PC-3 (cell line): ENCODE measurements around the gene SHE. TPM values are rescaled to one million over a fixed set of nuclear protein-coding genes. Genes with fewer than 3 reads are reported as not detected.

Experiments
- ATAC-seq: fragments of 200-7000 bp; cut with Tn5 transposase; 2 replicates; pipeline ENCODE4 v1.9.1; 2020; ENCODE audit warnings: mild to moderate bottlenecking, moderate library complexity
- BruUV-seq: library from RNA; stranded (reverse); fragments of 400-500 nt; replicated peaks from 2 replicates; lab custom pipeline; 2021; lab: Mats Ljungman, UMichigan
- CTCF ChIA-PET: fragments of 300-600 bp; sonication (Branson Sonifier 250); formaldehyde crosslinking; loops from one replicate; lab custom pipeline; 2022; ENCODE audit warnings: antibody characterized with exemption; lab: Charles Lee
- POLR2A ChIA-PET: fragments of 300-600 bp; sonication (Branson Sonifier 250); formaldehyde crosslinking; loops from one replicate; lab custom pipeline; 2022; ENCODE audit warnings: antibody characterized with exemption; ENCODE audit not compliant: unreplicated experiment; lab: Charles Lee
- DNase-seq: peaks from one replicate; pipeline ENCODE4 v3.0.0-alpha.2; 2015
- H2AFZ ChIP-seq: fragments of 300-600 bp; sonication (generic); 2 replicates; pipeline ENCODE4 v1.6.0; 2016; ENCODE audit warnings: antibody characterized with exemption, low read length
- H3F3A ChIP-seq: fragments of 300-600 bp; sonication (generic); one replicate; pipeline ENCODE4 v1.6.0; 2017; ENCODE audit warnings: antibody characterized with exemption, low read length, control low read depth, mild to moderate bottlenecking; ENCODE audit not compliant: unreplicated experiment
- H3K27ac ChIP-seq: fragments of 300-600 bp; sonication (generic); 2 replicates; pipeline ENCODE4 v1.5.1; 2016; ENCODE audit warnings: mild to moderate bottlenecking, low read length
- H3K27me3 ChIP-seq: fragments of 300-600 bp; sonication (generic); 2 replicates; pipeline ENCODE4 v1.6.1; 2016; ENCODE audit warnings: low read length, mixed read lengths
- H3K36me3 ChIP-seq: fragments of 300-600 bp; sonication (generic); 2 replicates; pipeline ENCODE4 v1.6.1; 2016; ENCODE audit warnings: low read depth, mixed run types, low read length, mixed read lengths
- H3K4me1 ChIP-seq: fragments of 300-600 bp; sonication (generic); 2 replicates; pipeline ENCODE4 v1.5.1; 2016; ENCODE audit warnings: low read length; ENCODE audit not compliant: insufficient read depth
- H3K4me2 ChIP-seq: fragments of 300-600 bp; sonication (generic); 2 replicates; pipeline ENCODE4 v1.6.0; 2016; ENCODE audit warnings: low read length
- H3K4me3 ChIP-seq: fragments of 300-600 bp; sonication (generic); 2 replicates; pipeline ENCODE4 v1.5.1; 2016; ENCODE audit warnings: mild to moderate bottlenecking, low read length, mixed read lengths
- H3K79me2 ChIP-seq: fragments of 300-600 bp; sonication (generic); 2 replicates; pipeline ENCODE4 v1.6.1; 2017; ENCODE audit warnings: low read length, mixed read lengths
- H3K9ac ChIP-seq: fragments of 300-600 bp; sonication (generic); 2 replicates; pipeline ENCODE4 v1.6.0; 2016; ENCODE audit warnings: mild to moderate bottlenecking, low read length
- H3K9me2 ChIP-seq: fragments of 300-600 bp; sonication (generic); replicated peaks from 2 replicates; pipeline ENCODE4 v1.6.1; 2016; ENCODE audit warnings: mixed run types, low read length, mixed read lengths
- H3K9me3 ChIP-seq: fragments of 300-600 bp; sonication (generic); 2 replicates; pipeline ENCODE4 v1.6.1; 2016; ENCODE audit warnings: low read length, mixed read lengths
- H4K20me1 ChIP-seq: fragments of 300-600 bp; sonication (generic); 2 replicates; pipeline ENCODE4 v1.6.1; 2016; ENCODE audit warnings: low read length, mixed read lengths
- CTCF ChIP-seq: fragments of 300-600 bp; sonication (generic); conservative IDR thresholded peaks from 2 replicates; pipeline ENCODE4 v1.5.1; 2017; ENCODE audit warnings: antibody characterized with exemption, low read depth, mild to moderate bottlenecking, low read length
- EZH2 ChIP-seq: fragments of 300-600 bp; sonication (generic); IDR thresholded peaks from one replicate; pipeline ENCODE4 v1.6.1; 2017; ENCODE audit warnings: antibody characterized with exemption, mild to moderate bottlenecking, low read length; ENCODE audit not compliant: unreplicated experiment
- EZH2phosphoT487 ChIP-seq: fragments of 300-600 bp; sonication (generic); IDR thresholded peaks from 2 replicates; pipeline ENCODE4 v1.6.1; 2018; ENCODE audit warnings: mild to moderate bottlenecking, antibody characterized with exemption, low read length, borderline replicate concordance
- intact Hi-C: fragments of 100-400 bp; cut with micrococcal nuclease; formaldehyde crosslinking; loops from 2 replicates; pipeline ENCODE4 v1.9.0; 2023
- total RNA-seq: library from RNA; depleted of rRNA; stranded (reverse); fragments of >200 nt; gene quantifications from 2 replicates; pipeline ENCODE4 v1.2.3, GENCODE V29; 2014

Gene SHE
- total RNA-seq, 1 experiment from 2014 or later: not detected

DNA sequence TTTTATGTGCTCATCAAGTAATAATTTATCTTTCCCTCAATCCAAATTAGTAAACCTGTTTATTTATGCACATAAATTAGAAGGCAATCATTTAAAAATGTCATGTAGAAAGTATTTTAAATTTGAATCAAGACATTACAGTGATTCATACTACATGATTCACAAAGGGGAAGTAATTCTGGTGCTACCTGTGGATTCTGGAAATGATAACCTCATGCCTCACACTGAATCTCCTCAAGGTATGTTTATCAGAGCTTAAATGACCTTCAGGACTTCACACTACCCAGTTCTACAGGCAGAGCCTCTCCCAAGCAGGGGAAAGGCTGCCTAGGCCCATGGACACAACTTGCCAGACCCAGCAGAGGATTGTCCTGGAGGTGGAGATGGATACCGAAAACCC, 25.4 kb downstream of the SHE start:
- Histone ChIP-seq H3K4me1 (peaks cover 28% of the 10 kb centered on the region), H3K36me3 (no peaks in the 10 kb centered on the region), H3K9ac (no peak overlapping the region), H3K4me3 (no peak overlapping the region), H3F3A (no peaks in the 10 kb centered on the region), H3K79me2 (no peaks in the 10 kb centered on the region), H2AFZ (no peak overlapping the region), H3K27ac (no peak overlapping the region), H3K9me2 (no peaks in the 10 kb centered on the region), H3K27me3 (no peaks in the 10 kb centered on the region), H3K4me2 (no peak overlapping the region), H4K20me1 (no peaks in the 10 kb centered on the region), H3K9me3 (no peaks in the 10 kb centered on the region)
- intact Hi-C loops: loop anchor here (5.0 kb wide), 2 partner anchors 149 to 199 kb away; partner anchors contain the start of gene ATP8B2
- TF ChIP-seq EZH2 (no peak), CTCF (no peak), EZH2phosphoT487 (no peak)
- BruUV-seq: no TSS peak
- ATAC-seq (peak; percentile 39), DNase-seq (peak; percentile 55)
- CTCF ChIA-PET: no interaction called here
- POLR2A ChIA-PET: interaction anchor here (0.5 kb wide), 1 partner anchor 33 kb away, joined by 8 read pairs; no protein-coding TSS in a partner anchor

GRCh38 chr1:154474802-154475201, 27.4 kb downstream of the SHE start:
- CTCF ChIA-PET: interaction anchor here (1.3 kb wide), 1 partner anchor 69 kb away, joined by 4 read pairs; no protein-coding TSS in a partner anchor
- no peak overlapping the region for H2AFZ ChIP-seq
- intact Hi-C loops: loop anchor here (5.0 kb wide), 2 partner anchors 148 to 198 kb away; partner anchors contain the start of gene ATP8B2

More at GRCh38 chr1:154474802-154475201, 27.4 kb downstream of the SHE start:
- no peak overlapping the region for H3K27ac ChIP-seq
- no peak overlapping the region for H3K9ac ChIP-seq
- H3K27me3 ChIP-seq: no peaks in the 10 kb centered on the region
- TF ChIP-seq EZH2: no peak
- no peak for TF ChIP-seq EZH2phosphoT487
- TF ChIP-seq CTCF: no peak
- no peaks in the 10 kb centered on the region for H3F3A ChIP-seq
- DNase-seq (peak; percentile 72), ATAC-seq (peak; percentile 63)
- POLR2A ChIA-PET: no interaction called here
- H3K79me2 ChIP-seq: no peaks in the 10 kb centered on the region
- no TSS peak for BruUV-seq
- no peak overlapping the region for H3K4me3 ChIP-seq
- no peak overlapping the region for H3K4me2 ChIP-seq
- H3K9me3 ChIP-seq: no peaks in the 10 kb centered on the region
- H3K4me1 ChIP-seq: peaks cover 28% of the 10 kb centered on the region
- no peaks in the 10 kb centered on the region for H3K9me2 ChIP-seq
- H3K36me3 ChIP-seq: no peaks in the 10 kb centered on the region
- no peaks in the 10 kb centered on the region for H4K20me1 ChIP-seq
